Measurements from ENCODE around the gene CORO1C. TPM values are rescaled to one million over a fixed set of nuclear protein-coding genes. Genes with fewer than 3 reads are reported as not detected.
A peak's percentile ranks its signal among the peaks of the same experiment; 100 is the strongest.
"Not testable (repeated sequence)": the region's sequence is repeated elsewhere in the genome, so short reads cannot be mapped to it uniquely, and the experiment has no call there.

The CORO1C gene
- total RNA-seq, 4 donors from 2014 or later, result 221 to 441 (median 315) TPM

DNA sequence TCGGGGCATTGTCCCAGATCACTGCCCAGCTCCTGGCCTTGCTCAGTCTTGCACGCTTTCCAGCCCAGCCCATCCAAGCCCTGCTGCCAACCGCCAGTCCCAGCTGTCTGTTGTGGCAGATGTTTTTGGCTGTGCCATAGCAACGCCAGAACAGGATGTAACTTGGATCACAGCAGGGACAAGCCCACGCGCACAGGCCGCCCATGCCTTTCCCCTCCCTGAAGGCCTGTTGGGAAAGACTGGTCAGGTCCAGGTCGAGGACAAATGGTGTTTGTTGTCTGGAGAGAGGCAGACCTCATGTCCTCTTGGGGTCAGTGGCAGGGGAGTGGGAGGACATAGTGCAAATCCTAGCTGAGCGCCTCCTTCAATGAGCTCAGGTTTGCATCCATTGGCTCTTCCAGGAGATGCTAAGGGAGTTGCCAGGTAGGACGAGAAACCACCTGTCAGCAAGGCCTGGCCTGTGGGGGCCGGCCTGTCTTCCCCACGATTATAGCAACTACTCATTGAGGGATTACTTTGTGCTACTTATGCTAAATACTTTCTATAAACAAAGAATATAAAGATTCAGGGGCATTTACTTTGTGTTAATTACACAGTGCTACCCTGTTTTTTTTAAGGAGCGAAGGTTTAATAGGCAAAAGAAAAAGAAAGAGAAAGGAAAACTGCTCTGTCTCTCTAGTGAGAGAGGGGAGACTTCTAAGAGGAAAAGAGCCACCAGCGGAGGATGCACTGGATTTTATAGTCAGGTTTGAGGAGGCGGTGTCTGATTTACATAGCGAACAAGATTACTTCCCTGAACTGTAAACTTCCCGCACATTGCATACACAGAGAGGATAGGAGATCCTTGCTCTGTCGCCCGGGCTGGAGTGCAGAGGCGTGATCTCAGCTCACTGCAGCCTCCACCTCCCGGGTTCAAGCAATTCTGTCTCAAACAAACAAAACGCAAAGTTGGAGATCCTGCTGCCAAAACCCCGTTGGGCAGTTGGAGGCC is 42.8 kb upstream of the CORO1C start:
- H3K9me3 ChIP-seq, result no peaks in the 10 kb centered on the region
- H3K4me1 ChIP-seq, result peaks cover 44 to 65% (median 57%) of the 10 kb centered on the region in 4 donors
- H3K36me3 ChIP-seq, result no peaks in the 10 kb centered on the region
- peaks cover 0 to 5% (median 0%) of the 10 kb centered on the region in 4 donors for H3K27me3 ChIP-seq
- H3K4me3 ChIP-seq, result peak overlapping the region in 2 of 4 donors; percentile 2 to 11
- peak overlapping the region; percentile 81 to 87 (median 84) for H3K27ac ChIP-seq (replicated peaks in 1 of 4)
- TF ChIP-seq EP300 (IDR thresholded peaks at IDR 0.05) (peak; percentile 99), POLR2AphosphoS5 (IDR thresholded peaks at IDR 0.05) (peak; percentile 95 to 99)
- TF ChIP-seq, protein P1, sequence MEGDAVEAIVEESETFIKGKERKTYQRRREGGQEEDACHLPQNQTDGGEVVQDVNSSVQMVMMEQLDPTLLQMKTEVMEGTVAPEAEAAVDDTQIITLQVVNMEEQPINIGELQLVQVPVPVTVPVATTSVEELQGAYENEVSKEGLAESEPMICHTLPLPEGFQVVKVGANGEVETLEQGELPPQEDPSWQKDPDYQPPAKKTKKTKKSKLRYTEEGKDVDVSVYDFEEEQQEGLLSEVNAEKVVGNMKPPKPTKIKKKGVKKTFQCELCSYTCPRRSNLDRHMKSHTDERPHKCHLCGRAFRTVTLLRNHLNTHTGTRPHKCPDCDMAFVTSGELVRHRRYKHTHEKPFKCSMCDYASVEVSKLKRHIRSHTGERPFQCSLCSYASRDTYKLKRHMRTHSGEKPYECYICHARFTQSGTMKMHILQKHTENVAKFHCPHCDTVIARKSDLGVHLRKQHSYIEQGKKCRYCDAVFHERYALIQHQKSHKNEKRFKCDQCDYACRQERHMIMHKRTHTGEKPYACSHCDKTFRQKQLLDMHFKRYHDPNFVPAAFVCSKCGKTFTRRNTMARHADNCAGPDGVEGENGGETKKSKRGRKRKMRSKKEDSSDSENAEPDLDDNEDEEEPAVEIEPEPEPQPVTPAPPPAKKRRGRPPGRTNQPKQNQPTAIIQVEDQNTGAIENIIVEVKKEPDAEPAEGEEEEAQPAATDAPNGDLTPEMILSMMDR (IDR thresholded peaks at IDR 0.05), result no peak
- WGBS, result 45% methylated on average over 19 of the region's 23 CpGs
- intact Hi-C loops (cut with DNase I), result no loop called here
- peak; percentile 97 for DNase-seq (ENCODE audit: extremely low spot score)

DNA sequence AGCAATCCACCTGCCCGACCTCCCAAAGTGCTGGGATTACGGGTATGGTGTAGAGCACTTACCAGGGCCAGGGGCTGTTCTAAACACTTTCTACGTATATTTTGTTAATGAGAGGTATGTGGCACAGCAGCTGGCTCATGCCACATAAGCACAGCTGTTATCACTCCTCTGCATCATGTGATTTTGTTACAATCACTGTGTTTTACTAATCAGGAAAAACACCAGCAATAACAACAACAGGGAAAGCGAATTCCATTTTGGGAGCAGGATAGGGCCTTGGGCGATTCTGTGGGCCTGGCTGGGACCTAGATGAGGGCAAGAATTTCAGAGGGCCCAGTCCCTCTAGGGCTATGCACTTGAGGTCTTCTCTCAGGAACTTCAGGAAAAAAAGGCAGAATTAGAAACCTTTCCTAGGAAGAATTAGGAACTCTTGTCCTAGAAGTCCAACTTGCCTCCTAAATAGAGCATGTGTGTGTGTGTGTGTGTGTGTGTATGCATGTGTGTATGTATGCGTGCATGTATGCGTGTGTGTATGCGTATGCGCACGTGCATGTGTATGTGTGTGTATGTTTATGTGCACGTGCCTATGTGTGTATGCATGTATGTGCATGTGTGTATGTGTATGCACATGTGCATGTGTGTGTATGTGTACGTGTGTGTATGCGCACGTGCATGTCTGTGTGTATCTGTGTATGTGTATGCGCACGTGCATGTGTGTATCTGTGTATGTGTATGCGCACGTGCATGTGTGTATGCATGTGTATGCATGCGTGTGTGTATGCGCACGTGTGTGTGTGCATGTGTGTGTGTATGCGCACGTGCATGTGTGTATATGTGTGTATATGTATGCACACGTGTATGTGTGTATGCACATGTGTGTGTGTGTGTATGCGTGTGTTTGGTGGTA is 41.8 kb upstream of the CORO1C start:
- Histone ChIP-seq H3K9me3 (no peaks in the 10 kb centered on the region), H3K4me3 (no peak overlapping the region), H3K27me3 (peaks cover 0 to 5% (median 0%) of the 10 kb centered on the region in 4 donors), H3K4me1 (peaks cover 54 to 75% (median 66%) of the 10 kb centered on the region in 4 donors), H3K27ac (replicated peaks in 1 of 4) (peak overlapping the region; percentile 81 to 87 (median 84)), H3K36me3 (no peaks in the 10 kb centered on the region)
- no peak for TF ChIP-seq EP300 (IDR thresholded peaks at IDR 0.05)
- TF ChIP-seq POLR2A (IDR thresholded peaks at IDR 0.05; ENCODE audit: low read depth), result no peak
- TF ChIP-seq POLR2AphosphoS5 (IDR thresholded peaks at IDR 0.05), result no peak
- TF ChIP-seq, protein P1 (IDR thresholded peaks at IDR 0.05), result no peak
- WGBS, result 80% methylated on average over 25 of the region's 25 CpGs
- intact Hi-C loops (cut with DNase I), result no loop called here
- no peak for DNase-seq (ENCODE audit: extremely low spot score)

DNA sequence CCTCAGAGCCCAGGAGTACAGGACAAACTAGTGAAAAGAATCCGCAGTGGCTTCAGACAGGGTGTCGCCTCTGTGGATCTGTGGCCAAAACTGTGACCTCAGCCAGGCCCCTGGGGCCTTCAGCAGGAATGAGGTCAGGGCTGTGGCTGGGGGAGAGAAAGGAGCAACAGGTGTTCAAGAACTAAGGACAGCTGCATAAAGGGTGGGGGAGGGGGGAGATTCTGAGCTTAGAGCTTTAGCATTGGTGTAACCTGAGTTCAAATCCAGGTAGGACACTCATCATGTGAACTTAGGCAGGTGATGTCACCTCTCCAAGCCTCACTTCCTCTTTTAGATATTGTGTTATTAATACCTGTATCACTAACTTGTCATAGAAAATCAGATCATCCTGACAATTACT is 40.9 kb upstream of the CORO1C start:
- WGBS, result 73% methylated on average over 2 of the region's 2 CpGs
- no peaks in the 10 kb centered on the region for H3K36me3 ChIP-seq
- TF ChIP-seq, protein P1 (IDR thresholded peaks at IDR 0.05), result no peak
- TF ChIP-seq EP300 (IDR thresholded peaks at IDR 0.05) (no peak), POLR2A (IDR thresholded peaks at IDR 0.05; ENCODE audit: low read depth) (no peak), POLR2AphosphoS5 (IDR thresholded peaks at IDR 0.05) (no peak)
- intact Hi-C loops (cut with DNase I), result no loop called here
- peaks cover 54 to 75% (median 65%) of the 10 kb centered on the region in 4 donors for H3K4me1 ChIP-seq
- no peak overlapping the region for H3K4me3 ChIP-seq
- peak overlapping the region; percentile 81 to 87 (median 84) for H3K27ac ChIP-seq (replicated peaks in 1 of 4)
- no peaks in the 10 kb centered on the region for H3K9me3 ChIP-seq
- H3K27me3 ChIP-seq, result peaks cover 0 to 5% (median 0%) of the 10 kb centered on the region in 4 donors
- no peak for DNase-seq (ENCODE audit: extremely low spot score)

DNA sequence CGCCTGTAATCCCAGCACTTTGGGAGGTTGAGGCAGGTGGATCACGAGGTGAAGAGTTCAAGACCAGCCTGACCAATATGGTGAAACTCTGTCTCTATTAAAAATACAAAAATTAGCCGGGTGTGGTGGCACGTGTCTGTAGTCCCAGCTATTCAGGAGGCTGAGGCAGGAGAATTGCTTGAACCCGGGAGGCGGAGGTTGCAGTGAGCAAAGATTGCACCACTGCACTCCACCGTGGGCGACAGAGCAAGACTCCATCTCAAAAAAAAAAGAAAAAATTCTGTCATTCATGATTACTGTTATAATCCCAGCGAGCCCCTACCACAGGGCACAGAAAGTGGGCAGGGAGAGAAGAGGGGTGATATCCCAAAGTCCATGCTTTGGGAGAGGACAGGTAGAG is 40.5 kb upstream of the CORO1C start:
- DNase-seq (ENCODE audit: extremely low spot score); H3K27me3 ChIP-seq; H3K9me3 ChIP-seq; intact Hi-C loops (cut with DNase I); H3K4me3 ChIP-seq; H3K36me3 ChIP-seq: not testable (repeated sequence)
- H3K27ac ChIP-seq (replicated peaks in 1 of 4), result peak overlapping the region; percentile 81 to 87 (median 84)
- H3K4me1 ChIP-seq, result peaks cover 54 to 75% (median 65%) of the 10 kb centered on the region in 4 donors
- 90% methylated on average over 9 of the region's 9 CpGs for WGBS
